IgD-negative memory B cell (primary cell): Measurements from ENCODE around the gene GPC5. TPM values are rescaled to one million over a fixed set of nuclear protein-coding genes. Genes with fewer than 3 reads are reported as not detected.

ENCODE experiments used
- H3K27ac Mint-ChIP-seq, 3 donors: one replicate each; pipeline ENCODE4 v1.8.0; 2020 to 2022; ENCODE audit warnings: mild to moderate bottlenecking in 3 of 3, mixed read lengths in 3 of 3, moderate library complexity in 1 of 3
- H3K27me3 Mint-ChIP-seq: one replicate; pipeline ENCODE4 v1.8.0; 2021; ENCODE audit warnings: mixed read lengths
- H3K36me3 Mint-ChIP-seq: one replicate; pipeline ENCODE4 v1.8.0; 2020; ENCODE audit warnings: mild to moderate bottlenecking, mixed read lengths
- H3K4me1 Mint-ChIP-seq, 3 donors: one replicate each; pipeline ENCODE4 v1.8.0; 2020 to 2022; ENCODE audit warnings: mixed read lengths in 3 of 3, mild to moderate bottlenecking in 1 of 3
- H3K4me3 Mint-ChIP-seq, 4 donors: one replicate each; pipeline ENCODE4 v1.8.0; 2020 to 2022; ENCODE audit warnings: mild to moderate bottlenecking in 4 of 4, mixed read lengths in 4 of 4, moderate library complexity in 3 of 4
- H3K9me3 Mint-ChIP-seq, 3 donors: one replicate each; pipeline ENCODE4 v1.8.0; 2020 to 2021; ENCODE audit warnings: mixed read lengths in 3 of 3, mild to moderate bottlenecking in 1 of 3
- polyA plus RNA-seq: library from polyadenylated mRNA; unstranded; fragments of 300-500 nt; fragmentation: Illumina TruSeq; gene quantifications from one replicate; pipeline ENCODE4 v1.2.3, GENCODE V29; 2021

Gene GPC5
- polyA plus RNA-seq, 1 donor from 2014 or later: 0.24 TPM

GRCh38 chr13:91595677-91596076, 197.3 kb downstream of the GPC5 start:
- H3K27me3 Mint-ChIP-seq: no peaks in the 10 kb centered on the region
- no peak overlapping the region for H3K27ac Mint-ChIP-seq
- H3K4me1 Mint-ChIP-seq: no peaks in the 10 kb centered on the region
- no peak overlapping the region for H3K4me3 Mint-ChIP-seq
- peaks cover 5 to 9% (median 7%) of the 10 kb centered on the region in 3 donors for H3K9me3 Mint-ChIP-seq
- H3K36me3 Mint-ChIP-seq: peaks cover 2% of the 10 kb centered on the region

- peaks cover 2% of the 10 kb centered on the region for H3K36me3 Mint-ChIP-seq
- no peaks in the 10 kb centered on the region for H3K27me3 Mint-ChIP-seq
- H3K4me1 Mint-ChIP-seq: no peaks in the 10 kb centered on the region
These were observed 198.4 kb downstream of the GPC5 start for GRCh38 chr13:91596842-91597241.

GRCh38 chr13:91598655-91599054, 200.2 kb downstream of the GPC5 start:
- Mint-ChIP-seq H3K27ac (peak overlapping the region in 1 of 3 donors; percentile 16), H3K36me3 (peaks cover 2% of the 10 kb centered on the region), H3K4me3 (no peak overlapping the region), H3K9me3 (peaks cover 0 to 1% (median 0%) of the 10 kb centered on the region in 3 donors), H3K4me1 (no peaks in the 10 kb centered on the region), H3K27me3 (no peaks in the 10 kb centered on the region)

More at GRCh38 chr13:91596842-91597241, 198.4 kb downstream of the GPC5 start:
- no peak overlapping the region for H3K27ac Mint-ChIP-seq
- H3K4me3 Mint-ChIP-seq: no peak overlapping the region
- peaks cover 1 to 5% (median 3%) of the 10 kb centered on the region in 3 donors for H3K9me3 Mint-ChIP-seq

GRCh38 chr13:91601273-91601672, 202.9 kb downstream of the GPC5 start:
- Mint-ChIP-seq H3K36me3 (peaks cover 2% of the 10 kb centered on the region), H3K4me1 (no peaks in the 10 kb centered on the region), H3K27ac (no peak overlapping the region), H3K4me3 (no peak overlapping the region), H3K9me3 (no peaks in the 10 kb centered on the region), H3K27me3 (no peaks in the 10 kb centered on the region)

GRCh38 chr13:91601807-91602206, 203.4 kb downstream of the GPC5 start:
- Mint-ChIP-seq H3K4me1 (no peaks in the 10 kb centered on the region), H3K27me3 (no peaks in the 10 kb centered on the region), H3K36me3 (peaks cover 2% of the 10 kb centered on the region), H3K9me3 (peaks cover 0 to under 1% (median 0%) of the 10 kb centered on the region in 3 donors), H3K27ac (no peak overlapping the region), H3K4me3 (no peak overlapping the region)

GRCh38 chr13:91609353-91609752, 210.9 kb downstream of the GPC5 start:
- H3K4me3 Mint-ChIP-seq: no peak overlapping the region
- H3K36me3 Mint-ChIP-seq: no peaks in the 10 kb centered on the region
- peaks cover 0 to 5% (median 4%) of the 10 kb centered on the region in 3 donors for H3K9me3 Mint-ChIP-seq
- H3K4me1 Mint-ChIP-seq: no peaks in the 10 kb centered on the region
- H3K27ac Mint-ChIP-seq: no peak overlapping the region
- H3K27me3 Mint-ChIP-seq: no peaks in the 10 kb centered on the region

- H3K4me3 Mint-ChIP-seq: no peak overlapping the region
- H3K36me3 Mint-ChIP-seq: no peaks in the 10 kb centered on the region
- peaks cover 0 to 4% (median 3%) of the 10 kb centered on the region in 3 donors for H3K9me3 Mint-ChIP-seq
- H3K27ac Mint-ChIP-seq: no peak overlapping the region
- H3K4me1 Mint-ChIP-seq: no peaks in the 10 kb centered on the region
- H3K27me3 Mint-ChIP-seq: no peaks in the 10 kb centered on the region
These were observed 219.9 kb downstream of the GPC5 start for GRCh38 chr13:91618315-91618714.

- H3K27me3 Mint-ChIP-seq: no peaks in the 10 kb centered on the region
- peaks cover 0 to 3% (median 0%) of the 10 kb centered on the region in 3 donors for H3K9me3 Mint-ChIP-seq
- no peaks in the 10 kb centered on the region for H3K4me1 Mint-ChIP-seq
- no peaks in the 10 kb centered on the region for H3K36me3 Mint-ChIP-seq
- H3K4me3 Mint-ChIP-seq: no peak overlapping the region
- H3K27ac Mint-ChIP-seq: no peak overlapping the region
These were observed 222.3 kb downstream of the GPC5 start for GRCh38 chr13:91620670-91621141.

- no peaks in the 10 kb centered on the region for H3K27me3 Mint-ChIP-seq
- no peaks in the 10 kb centered on the region for H3K4me1 Mint-ChIP-seq
- H3K27ac Mint-ChIP-seq: no peak overlapping the region
- H3K4me3 Mint-ChIP-seq: no peak overlapping the region
- H3K9me3 Mint-ChIP-seq: peaks cover 0 to 2% (median 0%) of the 10 kb centered on the region in 3 donors
- no peaks in the 10 kb centered on the region for H3K36me3 Mint-ChIP-seq
These were observed 222.7 kb downstream of the GPC5 start for GRCh38 chr13:91621161-91621560.

- H3K4me3 Mint-ChIP-seq: no peak overlapping the region
- no peaks in the 10 kb centered on the region for H3K36me3 Mint-ChIP-seq
- H3K4me1 Mint-ChIP-seq: no peaks in the 10 kb centered on the region
- H3K27ac Mint-ChIP-seq: no peak overlapping the region
- H3K27me3 Mint-ChIP-seq: no peaks in the 10 kb centered on the region
- H3K9me3 Mint-ChIP-seq: peaks cover 0 to 2% (median 0%) of the 10 kb centered on the region in 3 donors
These were observed 223.5 kb downstream of the GPC5 start for GRCh38 chr13:91621963-91622362.

- Mint-ChIP-seq H3K27ac (peak overlapping the region in 1 of 3 donors; percentile 33), H3K4me1 (no peaks in the 10 kb centered on the region), H3K27me3 (no peaks in the 10 kb centered on the region), H3K9me3 (peaks cover 0 to 2% (median 0%) of the 10 kb centered on the region in 3 donors), H3K36me3 (no peaks in the 10 kb centered on the region), H3K4me3 (no peak overlapping the region)
These were observed 224.5 kb downstream of the GPC5 start for GRCh38 chr13:91622778-91623550.

GRCh38 chr13:91627952-91628739, 229.7 kb downstream of the GPC5 start:
- H3K27ac Mint-ChIP-seq: no peak overlapping the region
- H3K27me3 Mint-ChIP-seq: no peaks in the 10 kb centered on the region
- no peaks in the 10 kb centered on the region for H3K4me1 Mint-ChIP-seq
- H3K9me3 Mint-ChIP-seq: no peaks in the 10 kb centered on the region
- no peak overlapping the region for H3K4me3 Mint-ChIP-seq
- no peaks in the 10 kb centered on the region for H3K36me3 Mint-ChIP-seq

- Mint-ChIP-seq H3K9me3 (no peaks in the 10 kb centered on the region), H3K36me3 (no peaks in the 10 kb centered on the region), H3K4me1 (no peaks in the 10 kb centered on the region), H3K27me3 (no peaks in the 10 kb centered on the region), H3K4me3 (no peak overlapping the region), H3K27ac (no peak overlapping the region)
These were observed 232.5 kb downstream of the GPC5 start for GRCh38 chr13:91630946-91631345.

- Mint-ChIP-seq H3K4me3 (no peak overlapping the region), H3K9me3 (no peaks in the 10 kb centered on the region), H3K27ac (no peak overlapping the region), H3K4me1 (no peaks in the 10 kb centered on the region), H3K36me3 (no peaks in the 10 kb centered on the region), H3K27me3 (no peaks in the 10 kb centered on the region)
These were observed 233.7 kb downstream of the GPC5 start for GRCh38 chr13:91632086-91632485.

- H3K4me1 Mint-ChIP-seq: no peaks in the 10 kb centered on the region
- H3K36me3 Mint-ChIP-seq: no peaks in the 10 kb centered on the region
- H3K27ac Mint-ChIP-seq: no peak overlapping the region
- no peak overlapping the region for H3K4me3 Mint-ChIP-seq
- peaks cover 0 to 4% (median 0%) of the 10 kb centered on the region in 3 donors for H3K9me3 Mint-ChIP-seq
- H3K27me3 Mint-ChIP-seq: no peaks in the 10 kb centered on the region
These were observed 240.9 kb downstream of the GPC5 start for GRCh38 chr13:91639330-91639729.
